Measurements from ENCODE around the gene XRRA1.
A peak's percentile ranks its signal among the peaks of the same experiment; 100 is the strongest.

Gene XRRA1

GRCh38 chr11:74824285-74824982, 124.5 kb downstream of the XRRA1 start:
- DNase-seq: no peak

- no peak for DNase-seq
These were observed 126.7 kb downstream of the XRRA1 start for GRCh38 chr11:74822170-74822569.

GRCh38 chr11:74820763-74821162, 128.1 kb downstream of the XRRA1 start:
- peak; percentile 54 for DNase-seq

- no peak for DNase-seq
These were observed 129.5 kb downstream of the XRRA1 start for GRCh38 chr11:74819400-74819799.

- DNase-seq: no peak
These were observed 130.5 kb downstream of the XRRA1 start for GRCh38 chr11:74818283-74818946.

GRCh38 chr11:74816664-74817063, 132.2 kb downstream of the XRRA1 start:
- DNase-seq: no peak

- DNase-seq: no peak
These were observed 132.9 kb downstream of the XRRA1 start for GRCh38 chr11:74815966-74816365.

GRCh38 chr11:74809801-74810200, 139.1 kb downstream of the XRRA1 start:
- no peak for DNase-seq

- DNase-seq: no peak
These were observed 142.6 kb downstream of the XRRA1 start for GRCh38 chr11:74806267-74806666.

- no peak for DNase-seq
These were observed 157.4 kb downstream of the XRRA1 start for GRCh38 chr11:74791333-74792100.
